HG02884 (cell line): ENCODE data around the gene SUPT3H.

Experiments
- ATAC-seq: cut with Tn5 transposase; IDR thresholded peaks from one replicate; pipeline ENCODE4 v1.9.1; 2021; ENCODE audit warnings: mild to moderate bottlenecking, moderate library complexity; ENCODE audit not compliant: unreplicated experiment

Gene SUPT3H

DNA sequence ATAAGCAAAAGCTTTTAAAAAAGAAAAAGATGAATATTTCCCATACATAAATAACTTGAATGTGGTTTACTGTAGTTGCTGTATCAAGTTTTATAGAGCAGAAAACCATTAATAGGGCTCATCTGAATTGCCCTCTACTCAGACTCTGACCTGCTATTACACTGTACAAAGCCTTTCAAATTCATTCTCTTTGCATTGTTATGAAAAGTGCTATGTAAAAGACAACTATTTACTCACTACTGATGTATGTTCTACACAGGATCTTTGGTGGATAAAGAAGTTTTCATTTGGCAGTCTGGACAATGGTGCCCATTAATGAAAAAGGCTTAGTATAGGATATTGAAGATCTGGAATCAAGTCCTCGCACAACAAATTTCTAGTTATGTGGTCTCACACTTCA is 248.7 kb downstream of the SUPT3H start:
- ATAC-seq = no peak

DNA sequence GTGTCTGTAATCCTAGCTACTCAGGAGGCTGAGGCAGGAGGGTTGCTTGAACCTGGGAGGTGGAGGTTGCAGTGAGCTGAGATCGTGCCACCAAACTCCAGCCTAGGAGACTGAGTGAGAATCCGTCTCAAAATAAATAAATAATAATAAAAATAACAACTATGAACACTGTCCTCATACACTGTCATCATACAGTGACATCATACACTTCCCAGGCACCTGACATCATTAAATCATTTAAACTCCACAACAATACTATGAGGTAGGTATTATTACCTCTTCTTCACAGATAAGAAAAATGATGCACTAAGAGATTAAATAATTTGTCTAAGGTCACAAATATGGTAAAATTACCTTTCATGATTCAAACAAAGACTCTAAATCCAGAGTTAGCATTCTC is 250.5 kb downstream of the SUPT3H start:
- ATAC-seq = no peak

DNA sequence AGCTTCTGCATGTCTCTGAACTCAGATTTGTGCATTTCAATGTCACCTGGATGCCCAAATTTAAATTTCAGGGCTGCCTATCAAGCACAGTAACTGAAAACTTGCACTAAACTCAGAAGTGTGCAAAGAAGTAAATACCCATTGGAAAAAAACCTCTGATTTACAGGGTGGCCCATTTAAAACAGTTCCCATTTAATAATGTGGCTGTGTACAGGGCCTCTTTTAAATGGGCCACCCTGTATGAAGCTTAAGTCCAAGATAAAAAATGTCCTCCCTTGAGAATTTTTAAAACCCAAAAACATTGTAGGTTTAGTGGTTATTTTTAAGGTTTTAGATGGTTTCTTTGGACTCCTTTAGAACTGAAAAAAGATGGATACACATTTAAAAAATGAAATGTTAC is 251.7 kb downstream of the SUPT3H start:
- ATAC-seq = no peak

DNA sequence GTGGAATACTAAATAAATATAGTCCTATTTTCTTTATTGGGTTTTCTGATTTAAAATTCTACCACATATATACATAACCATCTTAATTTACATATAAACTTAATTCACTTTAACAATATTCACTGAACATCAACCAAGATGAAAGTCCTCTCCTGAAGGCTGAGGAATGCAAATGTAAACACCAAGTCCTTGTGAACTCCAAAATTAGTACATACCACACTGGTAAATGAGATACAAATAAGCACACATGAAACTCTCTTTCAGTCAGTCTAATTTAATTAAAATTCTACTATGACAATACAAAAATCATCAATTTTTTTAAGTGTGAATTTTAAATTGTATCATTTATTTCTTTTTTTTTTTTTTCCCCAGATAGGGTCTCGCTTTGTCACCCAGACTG is 254.7 kb downstream of the SUPT3H start:
- no peak for ATAC-seq

DNA sequence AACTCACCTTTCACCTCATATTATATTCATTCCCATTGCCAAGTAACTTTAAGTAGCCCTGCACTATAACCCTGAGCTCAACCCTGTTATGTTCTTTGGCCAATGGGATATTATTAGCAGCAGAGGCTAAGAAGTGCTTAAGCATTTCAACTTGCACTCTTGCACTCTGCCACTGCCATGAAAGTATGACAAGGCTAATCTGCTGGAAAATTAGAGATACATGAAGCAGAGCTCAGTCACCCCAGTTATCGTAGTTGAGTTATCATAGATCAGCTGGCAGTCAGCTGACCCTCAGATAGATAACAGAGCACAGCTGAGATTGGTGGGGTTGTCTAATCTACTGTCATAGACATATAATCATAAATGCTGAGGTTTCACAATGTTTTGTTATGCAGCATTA is 259.0 kb downstream of the SUPT3H start:
- no peak for ATAC-seq

DNA sequence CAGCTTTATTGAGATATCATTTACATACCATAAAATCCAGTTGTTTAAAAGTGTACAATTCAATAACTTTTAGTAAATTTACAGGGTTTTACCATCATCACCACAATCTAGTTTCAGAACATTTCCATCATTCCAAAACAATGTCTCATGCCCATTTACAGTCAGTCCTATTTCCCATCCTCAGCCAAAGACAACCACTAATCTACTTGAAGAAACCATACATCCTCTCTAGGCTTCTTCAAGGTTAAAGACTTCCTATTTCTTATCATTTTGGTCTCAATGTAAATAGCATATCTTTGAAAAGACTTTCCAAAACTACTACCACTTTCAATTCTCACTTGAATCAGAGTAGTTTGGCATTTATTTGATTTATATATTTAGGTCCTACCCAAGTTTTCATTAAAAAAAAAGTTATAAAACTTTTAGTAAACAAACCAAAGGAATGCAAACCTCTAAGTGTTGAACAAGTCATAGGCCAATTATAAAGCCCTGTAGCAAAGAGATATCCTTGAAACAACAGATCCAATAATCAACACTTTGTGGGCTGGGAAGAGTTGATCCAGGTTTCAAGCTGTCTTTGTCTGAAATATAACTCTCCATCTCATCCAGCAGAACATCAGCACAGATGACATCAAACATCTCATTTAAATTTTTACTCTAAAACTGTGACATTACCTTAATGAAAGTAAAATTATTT is 260.9 kb downstream of the SUPT3H start:
- no peak for ATAC-seq

DNA sequence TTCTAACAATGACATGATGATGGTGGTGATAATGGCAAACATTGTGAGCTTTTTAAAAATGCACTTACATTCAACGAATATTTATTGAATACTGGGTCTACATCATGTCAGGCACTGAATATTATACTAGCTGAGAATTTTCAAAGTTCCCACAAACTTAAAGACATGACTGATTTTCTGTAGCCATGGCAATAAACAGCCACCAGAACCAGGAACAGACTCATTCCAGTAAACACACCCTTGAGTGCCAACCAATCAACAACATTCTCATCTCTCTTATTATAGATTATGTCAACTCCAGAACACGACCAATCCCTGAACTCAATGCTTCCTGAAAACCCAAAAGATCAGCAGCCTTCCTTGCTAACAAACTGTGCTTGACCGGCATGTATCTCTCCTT is 262.0 kb downstream of the SUPT3H start:
- ATAC-seq = no peak

DNA sequence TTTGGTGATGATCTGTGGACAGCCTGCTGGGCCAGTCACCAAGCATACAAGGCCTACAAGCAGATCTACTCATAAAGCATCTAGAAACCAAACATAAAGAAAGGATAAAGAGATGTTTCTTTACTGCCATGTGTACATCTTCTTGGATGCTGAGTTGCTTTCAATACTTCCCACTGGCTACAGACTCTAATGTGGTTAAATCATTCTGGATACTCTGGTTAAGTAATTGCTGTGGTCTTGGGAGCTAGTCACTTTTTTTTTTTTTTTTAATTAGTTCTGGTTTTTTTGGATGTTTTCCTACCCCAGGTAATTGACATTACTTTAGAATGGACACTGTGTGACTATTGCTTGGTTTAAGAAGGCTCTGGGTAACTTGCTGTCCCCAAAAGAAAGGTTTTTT is 265.0 kb downstream of the SUPT3H start:
- no peak for ATAC-seq

DNA sequence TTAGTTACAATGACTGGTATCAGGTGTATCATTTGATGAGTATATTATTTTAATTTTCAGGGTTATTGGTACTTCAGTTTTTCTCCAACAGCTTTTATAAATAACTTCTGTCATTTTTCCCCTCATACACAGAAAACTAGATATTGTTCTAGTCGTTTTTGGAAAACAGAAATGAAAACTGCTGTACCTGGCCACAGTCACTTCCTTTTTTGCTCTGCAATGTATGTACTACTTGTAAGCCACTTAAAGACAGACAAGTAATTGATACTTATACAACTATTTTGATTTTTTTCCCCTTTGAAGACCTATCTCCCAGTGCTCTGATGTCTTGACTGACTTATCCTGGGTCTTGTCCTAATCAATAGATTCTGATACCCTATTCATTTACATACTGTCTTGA is 268.2 kb downstream of the SUPT3H start:
- no peak for ATAC-seq

DNA sequence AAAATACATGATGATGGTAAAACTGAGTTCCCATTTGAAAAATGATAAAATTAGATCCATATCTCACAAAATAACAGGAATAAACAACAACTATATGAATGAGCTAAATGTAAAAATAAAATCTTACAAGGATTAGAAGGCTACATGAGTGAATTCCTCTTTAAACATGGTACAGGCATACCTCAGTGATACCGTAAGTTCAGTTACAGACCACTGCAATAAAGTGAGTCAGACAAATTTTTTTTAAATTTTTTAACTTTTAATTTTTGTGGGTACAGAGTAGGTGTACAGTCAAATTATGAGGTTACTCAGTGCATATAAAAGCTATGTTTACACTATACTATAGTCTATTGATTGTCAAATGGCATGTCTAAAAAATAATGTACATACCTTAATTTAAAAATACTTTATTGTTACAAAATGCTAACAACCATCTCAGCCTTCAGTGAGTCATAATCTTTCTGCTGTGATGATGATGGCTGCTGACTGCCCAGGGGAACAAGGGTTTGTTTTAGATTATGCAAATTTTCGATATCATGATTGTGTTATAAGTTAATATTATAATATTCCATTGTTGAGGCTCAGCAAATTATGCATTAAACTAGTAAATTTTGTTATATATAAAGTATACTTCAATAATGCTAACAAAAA is 272.4 kb downstream of the SUPT3H start:
- no peak for ATAC-seq

DNA sequence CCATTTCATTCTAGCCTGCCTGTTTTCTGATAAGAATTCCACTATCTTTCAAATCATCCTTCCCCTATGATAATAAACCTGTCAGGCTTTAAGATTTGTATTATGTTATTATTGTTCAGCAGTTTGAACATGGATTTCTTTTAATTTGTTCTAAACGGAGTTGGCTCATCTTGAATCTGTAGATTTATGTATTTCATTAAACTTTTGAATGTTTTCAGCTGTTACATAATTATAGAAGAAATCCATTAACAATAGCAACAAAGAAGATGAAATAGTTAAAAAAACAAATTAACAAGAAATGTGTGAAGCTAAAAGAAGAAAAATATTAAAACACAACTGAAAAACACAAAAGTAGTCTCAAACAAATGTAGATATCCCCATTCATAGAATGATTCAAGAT is 273.3 kb downstream of the SUPT3H start:
- no peak for ATAC-seq

DNA sequence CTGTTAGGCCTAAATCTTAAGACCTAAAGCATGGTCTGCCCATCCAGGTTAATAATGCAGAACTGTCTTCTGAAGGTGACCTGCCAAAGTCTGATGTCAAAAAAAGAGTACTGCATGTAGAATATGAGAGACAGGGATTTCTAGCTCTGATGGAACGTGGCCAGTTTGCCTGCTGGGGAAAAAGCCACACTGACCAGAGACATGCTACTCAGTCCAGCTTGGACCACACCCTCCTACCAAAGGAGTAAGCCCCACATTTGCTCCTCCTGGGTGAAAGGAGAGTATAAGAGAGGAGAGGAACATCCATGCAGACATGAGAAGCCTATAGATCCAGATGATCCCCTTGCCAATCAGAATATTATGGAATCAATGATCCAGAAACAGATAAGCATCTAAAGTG is 279.5 kb downstream of the SUPT3H start:
- no peak for ATAC-seq

DNA sequence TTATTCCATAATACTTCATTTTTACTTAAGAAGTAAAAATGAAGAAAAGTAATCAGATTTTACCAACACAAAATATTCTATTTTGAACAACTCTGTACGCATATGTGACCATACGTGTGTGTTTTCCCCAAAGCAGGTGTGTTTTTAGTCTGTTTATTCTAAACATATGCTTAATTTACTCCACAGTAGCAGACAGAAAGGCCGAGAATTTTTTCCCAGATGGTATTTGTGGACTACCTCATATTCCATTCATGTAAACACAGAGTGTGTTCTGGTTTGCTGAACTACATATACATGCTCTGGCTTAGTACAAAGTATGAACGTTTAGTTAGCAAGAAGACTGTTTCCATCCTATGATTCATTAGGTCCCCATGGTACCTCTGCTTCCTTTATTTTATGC is 282.9 kb downstream of the SUPT3H start:
- no peak for ATAC-seq

DNA sequence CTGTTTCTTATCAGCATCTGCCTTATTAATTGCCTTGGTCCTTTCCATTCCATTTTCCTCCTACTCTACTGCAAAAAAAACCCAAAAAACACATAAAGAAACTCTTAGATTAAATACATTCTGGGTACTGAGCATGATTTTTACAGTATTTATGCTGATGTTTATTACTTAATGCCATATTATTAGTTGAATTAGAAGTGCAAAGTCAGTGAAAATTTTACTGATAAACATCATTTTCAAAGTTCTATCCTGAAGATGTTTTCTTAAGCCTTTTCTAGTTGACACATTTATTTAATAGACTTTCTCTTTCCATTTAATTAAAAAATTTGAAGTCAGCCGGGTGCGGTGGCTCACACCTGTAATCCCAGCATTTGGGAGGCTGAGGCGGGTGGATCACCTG is 285.6 kb downstream of the SUPT3H start:
- ATAC-seq = no peak

DNA sequence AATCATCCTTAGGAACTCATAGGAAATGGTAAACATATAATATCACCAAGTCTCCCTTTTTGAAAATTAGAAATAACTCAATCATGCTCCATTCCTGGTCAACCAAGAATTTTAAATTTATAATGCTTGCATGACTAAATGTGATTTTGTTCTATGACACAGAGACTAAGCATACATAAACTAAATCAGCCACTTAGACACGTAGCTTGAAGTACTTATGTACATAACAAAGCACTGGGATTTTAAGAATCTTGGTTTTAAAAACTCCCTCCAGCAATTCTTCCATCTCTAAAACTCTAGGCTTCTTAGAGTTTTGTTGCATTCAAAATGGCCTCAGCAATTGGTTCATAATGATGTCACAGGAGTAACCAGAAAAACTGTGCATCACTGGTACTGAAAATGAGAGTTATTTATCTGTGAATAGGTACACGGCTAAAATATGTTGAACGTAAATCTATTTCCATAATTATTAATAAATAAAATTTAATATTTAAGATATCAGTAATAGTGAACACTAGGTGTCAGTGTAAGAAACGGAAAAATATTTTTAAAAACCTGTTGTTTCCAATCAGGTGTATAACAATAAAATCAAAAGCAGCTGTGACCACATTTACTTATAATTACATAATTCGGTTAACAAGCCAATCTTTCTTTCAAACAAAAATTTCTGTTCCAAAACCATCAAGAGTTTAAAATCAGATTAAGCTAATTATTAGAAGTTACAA is 291.2 kb downstream of the SUPT3H start:
- ATAC-seq = no peak

DNA sequence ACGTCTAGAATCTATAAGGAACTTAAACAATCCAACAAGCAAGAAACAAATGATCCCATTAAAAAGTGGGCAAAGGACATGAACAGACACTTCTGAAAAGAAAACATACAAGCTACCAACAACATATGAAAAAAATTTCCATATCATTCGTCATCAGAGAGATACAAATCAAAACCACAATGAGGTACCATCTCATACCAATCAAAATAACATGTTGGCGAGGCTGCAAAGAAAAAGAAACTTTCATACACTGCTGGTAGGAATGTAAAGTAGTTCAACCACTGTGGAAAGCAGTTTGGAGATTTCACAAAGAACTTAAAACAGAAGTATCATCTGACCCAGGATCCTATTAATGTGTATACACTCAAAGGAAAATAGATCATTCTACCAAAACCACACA is 293.5 kb downstream of the SUPT3H start:
- no peak for ATAC-seq

DNA sequence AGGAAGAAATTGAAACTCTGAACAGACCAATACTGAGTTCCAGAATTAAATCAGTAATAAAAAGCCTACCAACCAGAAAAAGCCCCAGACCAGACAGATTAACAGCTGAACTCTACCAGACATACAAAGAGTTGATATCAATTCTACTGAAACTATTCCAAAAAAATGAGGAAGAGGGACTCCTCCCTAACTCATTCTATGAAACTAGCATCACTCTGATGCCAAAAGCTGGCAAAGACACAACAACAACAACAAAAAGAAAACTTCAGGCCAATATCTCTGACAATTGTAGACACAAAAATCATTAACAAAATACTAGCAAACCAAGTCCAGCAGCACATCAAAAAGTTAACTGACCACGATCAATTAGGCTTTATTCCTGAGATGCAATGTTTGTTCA is 295.6 kb downstream of the SUPT3H start:
- no peak for ATAC-seq

DNA sequence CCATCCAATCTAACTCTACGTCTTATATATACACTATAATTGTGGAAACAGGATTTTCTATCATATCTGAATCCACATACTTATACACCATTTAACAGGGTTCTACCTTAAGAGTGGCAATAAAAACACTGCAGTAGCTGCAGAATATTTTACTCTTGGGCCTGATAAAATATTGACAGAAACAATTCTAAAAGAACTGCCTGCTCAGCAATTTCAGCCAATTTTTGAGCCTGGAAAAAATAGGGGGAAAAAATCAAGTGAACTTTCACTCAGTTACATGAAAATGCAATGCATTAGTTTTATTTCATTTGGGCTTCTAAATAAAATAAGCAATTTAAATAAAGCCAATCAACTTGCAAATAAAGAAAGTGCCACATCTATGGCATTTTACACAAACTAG is 296.1 kb downstream of the SUPT3H start:
- ATAC-seq = no peak

DNA sequence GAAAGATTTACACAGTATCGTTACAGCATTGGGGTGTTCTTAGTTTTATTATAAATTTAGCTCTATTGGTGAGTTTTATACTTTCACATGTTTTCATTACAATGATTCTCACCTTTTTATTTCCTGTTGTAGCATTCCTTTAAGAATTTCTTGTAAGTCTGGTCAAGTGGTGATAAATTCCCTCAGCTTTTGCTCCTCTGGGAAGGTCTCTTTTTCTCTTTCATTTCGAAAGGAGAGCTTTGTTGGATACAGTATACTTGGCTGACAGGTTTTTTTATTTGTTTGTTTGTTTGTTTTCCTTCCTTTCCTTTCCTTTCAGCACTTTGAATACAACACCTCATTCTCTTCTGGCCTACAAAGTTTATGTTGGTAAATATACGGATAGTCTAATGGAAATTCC is 299.3 kb downstream of the SUPT3H start:
- no peak for ATAC-seq

DNA sequence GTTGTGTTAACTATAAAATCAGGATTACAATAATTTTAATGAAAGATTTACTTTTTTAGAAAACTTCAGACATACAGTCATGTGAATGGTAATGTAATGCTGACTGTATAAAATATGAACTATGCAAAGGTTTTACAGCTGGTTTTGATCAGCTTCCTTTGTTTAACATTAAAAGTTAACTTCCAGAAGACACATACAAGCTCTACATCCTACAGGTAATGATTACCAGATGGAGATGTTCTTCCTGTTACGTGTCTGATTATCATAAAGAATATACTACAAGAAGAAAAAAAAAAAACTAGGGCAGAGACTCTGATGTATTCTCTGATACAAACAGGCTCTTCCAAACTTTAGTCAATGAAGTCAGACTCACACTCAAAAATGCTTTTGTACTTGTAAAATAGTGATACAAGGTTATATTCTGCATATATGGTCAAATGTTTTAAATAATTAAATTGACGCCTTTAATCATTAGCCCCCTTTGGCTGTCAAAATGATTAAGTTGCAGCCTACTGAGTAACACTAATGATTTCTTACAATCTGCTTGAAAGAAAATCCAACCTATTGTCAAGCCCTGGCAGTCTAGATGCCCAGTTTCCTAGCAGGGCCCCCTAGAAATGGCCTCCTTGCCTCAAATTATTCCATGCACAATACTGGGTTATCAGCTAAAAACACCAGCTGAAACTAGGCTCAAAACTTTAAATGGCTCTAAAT is 301.4 kb downstream of the SUPT3H start:
- ATAC-seq = no peak

DNA sequence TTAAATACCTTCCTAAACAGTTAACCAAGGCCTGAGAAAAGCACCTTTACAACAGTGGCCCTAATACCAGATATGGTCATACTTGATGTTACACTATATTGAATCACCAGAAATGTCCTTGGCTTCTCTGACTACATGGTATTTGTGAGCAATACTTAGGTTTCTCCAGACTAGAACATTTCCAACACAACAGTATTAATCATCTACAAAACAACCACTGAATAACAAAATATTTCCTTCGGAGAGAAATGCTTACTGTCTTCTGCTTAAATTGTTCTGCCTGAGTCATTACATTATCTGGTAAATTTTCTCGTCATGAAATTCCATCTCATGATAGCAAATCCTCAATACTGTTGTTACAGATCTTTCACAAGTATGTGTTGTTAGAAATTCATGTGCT is 302.5 kb downstream of the SUPT3H start:
- no peak for ATAC-seq

DNA sequence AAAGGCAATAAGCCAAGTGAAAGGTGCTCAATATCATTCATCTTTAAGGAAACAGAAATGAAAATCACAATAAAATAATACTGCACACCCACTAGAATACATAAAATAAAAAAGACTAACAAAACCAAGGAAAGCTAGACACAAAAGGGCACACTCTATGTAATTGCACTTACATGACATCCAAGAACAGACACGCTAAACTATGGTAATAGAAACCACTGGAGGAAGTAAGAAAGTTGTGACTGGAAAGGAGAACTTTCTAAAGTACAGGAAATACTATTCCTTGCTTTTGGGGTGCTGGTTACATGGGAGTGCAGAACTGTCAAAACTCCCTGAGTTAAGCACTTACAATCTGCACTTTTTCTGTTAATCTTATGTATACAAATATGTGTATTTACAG is 303.3 kb downstream of the SUPT3H start:
- ATAC-seq = no peak
